GM18508 (cell line): ENCODE data around the gene ATG14.
"Not testable (repeated sequence)": the region's sequence is repeated elsewhere in the genome, so short reads cannot be mapped to it uniquely, and the experiment has no call there.

Experiments
- ATAC-seq: cut with Tn5 transposase; IDR thresholded peaks from one replicate; pipeline ENCODE4 v1.9.1; 2021; ENCODE audit warnings: moderate number of reproducible peaks; ENCODE audit not compliant: insufficient read depth, unreplicated experiment

Gene ATG14

GRCh38 chr14:55353686-55354467 is 57.8 kb downstream of the ATG14 start:
- no peak for ATAC-seq

- no peak for ATAC-seq
Measured at GRCh38 chr14:55352201-55352600, 59.4 kb downstream of the ATG14 start.

GRCh38 chr14:55351111-55351510 is 60.5 kb downstream of the ATG14 start:
- ATAC-seq: no peak

- no peak for ATAC-seq
Measured at GRCh38 chr14:55350461-55350860, 61.2 kb downstream of the ATG14 start.

GRCh38 chr14:55349565-55349964 is 62.1 kb downstream of the ATG14 start:
- ATAC-seq: no peak

GRCh38 chr14:55348766-55349453 is 62.7 kb downstream of the ATG14 start:
- no peak for ATAC-seq

GRCh38 chr14:55347748-55348147 is 63.9 kb downstream of the ATG14 start:
- no peak for ATAC-seq

GRCh38 chr14:55347040-55347439 is 64.6 kb downstream of the ATG14 start:
- no peak for ATAC-seq

GRCh38 chr14:55344582-55345163 is 67.0 kb downstream of the ATG14 start:
- ATAC-seq: not testable (repeated sequence)

- no peak for ATAC-seq
Measured at GRCh38 chr14:55341781-55342180, 69.8 kb downstream of the ATG14 start.

GRCh38 chr14:55340482-55340881 is 71.1 kb downstream of the ATG14 start:
- ATAC-seq: no peak

GRCh38 chr14:55339770-55340169 is 71.9 kb downstream of the ATG14 start:
- no peak for ATAC-seq

GRCh38 chr14:55336691-55337090 is 74.9 kb downstream of the ATG14 start:
- no peak for ATAC-seq

- ATAC-seq: no peak
Measured at GRCh38 chr14:55336162-55336561, 75.5 kb downstream of the ATG14 start.

GRCh38 chr14:55333711-55334485 is 77.7 kb downstream of the ATG14 start:
- ATAC-seq: no peak

- no peak for ATAC-seq
Measured at GRCh38 chr14:55332654-55333570, 78.7 kb downstream of the ATG14 start.

GRCh38 chr14:55329999-55330710 is 81.5 kb downstream of the ATG14 start:
- ATAC-seq: no peak

GRCh38 chr14:55328317-55328716 is 83.3 kb downstream of the ATG14 start:
- no peak for ATAC-seq

GRCh38 chr14:55327179-55327578 is 84.5 kb downstream of the ATG14 start:
- ATAC-seq: no peak
